SK-N-SH (cell line): Measurements from ENCODE around the gene SLC22A23. TPM values are rescaled to one million over a fixed set of nuclear protein-coding genes. Genes with fewer than 3 reads are reported as not detected.

ENCODE experiments used
- CTCF ChIA-PET: fragments of 300-600, 350-600 bp; formaldehyde crosslinking; extraction: SDS; loops from one replicate; lab custom pipeline; 2021; lab: Yijun Ruan, JAX
- POLR2A ChIA-PET: fragments of 350-600 bp; sonication (Branson Sonifier 250); formaldehyde crosslinking; extraction: SDS; loops from one replicate; lab custom pipeline; 2020; ENCODE audit warnings: antibody characterized with exemption, inconsistent platforms; lab: Yijun Ruan, JAX
- DNase-seq: peaks from one replicate; pipeline ENCODE4 v3.0.0; 2012
- H2AFZ ChIP-seq: fragments of 200-600 bp; sonication (generic); 2 replicates; pipeline ENCODE4 v1.8.1; 2016; ENCODE audit warnings: antibody characterized with exemption, mild to moderate bottlenecking, low read depth
- H3F3A ChIP-seq: fragments of 200-600 bp; sonication (generic); replicated peaks from 2 replicates; pipeline ENCODE3; 2016; ENCODE audit warnings: antibody characterized with exemption, mild to moderate bottlenecking; ENCODE audit not compliant: insufficient read depth
- H3K27ac ChIP-seq, 2 experiments: fragments of 200-500 bp in 1 of 2; fragments of 200-600 bp in 1 of 2; sonication (Bioruptor generic) in 1 of 2; sonication (generic), shearing (Covaris generic) in 1 of 2; 2 replicates each; pipeline versions ENCODE4 v1.5.1 to v1.6.1; 2014 to 2016; ENCODE audit warnings: low read depth in 2 of 2, inconsistent platforms in 1 of 2, low read length in 1 of 2, mild to moderate bottlenecking in 1 of 2, mixed read lengths in 1 of 2
- H3K27me3 ChIP-seq: fragments of 200-600 bp; sonication (generic), shearing (Covaris generic); 2 replicates; pipeline ENCODE4 v1.6.1; 2016; ENCODE audit warnings: mixed run types; ENCODE audit not compliant: insufficient read depth
- H3K36me3 ChIP-seq, 2 experiments: fragments of 200-500 bp in 1 of 2; fragments of 200-600 bp in 1 of 2; sonication (Bioruptor generic) in 1 of 2; sonication (generic) in 1 of 2; replicated peaks in 1 of 2; 2 replicates each; pipeline versions ENCODE3 to v1.5.1; 2014 to 2016; ENCODE audit warnings: low read length in 1 of 2, mild to moderate bottlenecking in 1 of 2; ENCODE audit not compliant: insufficient read depth in 2 of 2, control insufficient read depth in 1 of 2
- H3K4me1 ChIP-seq, 2 experiments: fragments of 200-500 bp in 1 of 2; fragments of 200-600 bp in 1 of 2; sonication (Bioruptor generic) in 1 of 2; sonication (generic), shearing (Covaris generic) in 1 of 2; 2 replicates each; pipeline versions ENCODE4 v1.5.1 to v1.6.1; 2014 to 2016; ENCODE audit warnings: low read depth in 1 of 2, low read length in 1 of 2, mixed run types in 1 of 2; ENCODE audit not compliant: insufficient read depth in 2 of 2, control insufficient read depth in 1 of 2
- H3K4me2 ChIP-seq: fragments of 200-600 bp; sonication (generic), shearing (Covaris generic); 2 replicates; pipeline ENCODE4 v1.6.1; 2017; ENCODE audit warnings: mixed run types
- H3K4me3 ChIP-seq, 2 experiments: fragments of 200-500 bp in 1 of 2; fragments of 200-600 bp in 1 of 2; sonication (Bioruptor generic) in 1 of 2; sonication (generic), shearing (Covaris generic) in 1 of 2; 2 replicates each; pipeline versions ENCODE4 v1.5.1 to v1.8.1; 2014 to 2016; ENCODE audit warnings: low read depth in 2 of 2, inconsistent platforms in 1 of 2, low read length in 1 of 2, mild to moderate bottlenecking in 1 of 2, mixed read lengths in 1 of 2, moderate library complexity in 1 of 2
- H3K79me2 ChIP-seq: fragments of 200-600 bp; sonication (generic); 2 replicates; pipeline ENCODE4 v1.8.1; 2017; ENCODE audit warnings: mild to moderate bottlenecking; ENCODE audit not compliant: insufficient read depth
- H3K9ac ChIP-seq: fragments of 200-600 bp; sonication (generic); 2 replicates; pipeline ENCODE4 v1.6.1; 2017; ENCODE audit warnings: mixed run types
- H3K9me2 ChIP-seq: fragments of 200-600 bp; sonication (generic); 2 replicates; pipeline ENCODE4 v1.6.1; 2017; ENCODE audit warnings: mixed run types
- H3K9me3 ChIP-seq: fragments of 200-600 bp; sonication (generic); 2 replicates; pipeline ENCODE4 v1.6.1; 2017; ENCODE audit warnings: mixed run types, mild to moderate bottlenecking, moderate library complexity
- H4K20me1 ChIP-seq: fragments of 200-600 bp; sonication (generic); 2 replicates; pipeline ENCODE4 v1.6.1; 2017; ENCODE audit warnings: mild to moderate bottlenecking, mixed run types; ENCODE audit not compliant: insufficient read depth
- CHD2 ChIP-seq: fragments of 150-350 bp; IDR thresholded peaks from 2 replicates; pipeline ENCODE4 v1.6.1; 2018; ENCODE audit warnings: low read length; ENCODE audit not compliant: partially characterized antibody
- CTCF ChIP-seq: fragments of 200-600 bp; sonication (generic); IDR thresholded peaks from 2 replicates; pipeline ENCODE4 v1.6.1; 2017; ENCODE audit warnings: antibody characterized with exemption, mild to moderate bottlenecking, moderate library complexity
- EP300 ChIP-seq, 2 experiments: IDR thresholded peaks; 2 replicates each; pipeline versions ENCODE4 v1.4.0 to v1.6.1; 2012; ENCODE audit warnings: borderline replicate concordance in 1 of 2, low read depth in 1 of 2, low read length in 1 of 2
- FOSL2 ChIP-seq: IDR thresholded peaks from 2 replicates; pipeline ENCODE4 v1.4.0; 2012; ENCODE audit warnings: low read depth, mild to moderate bottlenecking, moderate library complexity, borderline replicate concordance
- FOXJ3 ChIP-seq: sonication (generic); formaldehyde crosslinking; IDR thresholded peaks from 2 replicates; pipeline ENCODE4 v1.5.1; 2020; ENCODE audit warnings: mild to moderate bottlenecking, missing genetic modification reagents
- IRF3 ChIP-seq: fragments of 150-350 bp; IDR thresholded peaks from 2 replicates; pipeline ENCODE4 v1.6.1; 2016; ENCODE audit warnings: mild to moderate bottlenecking, low read depth, low read length
- JUND ChIP-seq: IDR thresholded peaks from 2 replicates; pipeline ENCODE4 v1.4.0; 2012
- MEF2A ChIP-seq: IDR thresholded peaks from 2 replicates; pipeline ENCODE4 v1.4.0; 2012; ENCODE audit warnings: low read depth, borderline replicate concordance
- NFIC ChIP-seq: IDR thresholded peaks from 2 replicates; pipeline ENCODE4 v1.4.0; 2012; ENCODE audit warnings: borderline replicate concordance
- TAF1 ChIP-seq: IDR thresholded peaks from 2 replicates; pipeline ENCODE4 v1.6.1; 2012; ENCODE audit warnings: low read depth, mild to moderate bottlenecking, low read length, moderate library complexity, borderline replicate concordance
- WGBS: methylation state at CpG from one replicate; pipeline ENCODE4 v1.1.6; 2017; ENCODE audit warnings: low lambda C conversion rate; 5-methylcytosine and 5-hydroxymethylcytosine counted together
- polyA plus RNA-seq, 3 experiments: library from polyadenylated mRNA; depleted of rRNA; stranded (reverse); fragments of >200 nt; gene quantifications; 2 replicates each; pipeline ENCODE4 v1.2.3, GENCODE V29; 2012

Gene SLC22A23
- polyA plus RNA-seq, 1 of the 3 experiments (the other 2 are of a cell fraction), result not detected

GRCh38 chr6:3221578-3221977, 235.3 kb downstream of the SLC22A23 start:
- Histone ChIP-seq H3K27ac (no peak overlapping the region), H3K4me3 (no peak overlapping the region), H2AFZ (no peak overlapping the region), H4K20me1 (peaks cover 10% of the 10 kb centered on the region), H3F3A (peaks cover 10% of the 10 kb centered on the region), H3K4me1 (peaks cover 0 to 7% of the 10 kb centered on the region in 2 experiments; a peak in 2 of 4 replicates), H3K9ac (no peak overlapping the region), H3K9me3 (no peaks in the 10 kb centered on the region), H3K79me2 (peaks cover 8% of the 10 kb centered on the region; the same call in 1 of the 2 replicates), H3K4me2 (no peak overlapping the region), H3K36me3 (peaks cover 0 to 15% of the 10 kb centered on the region in 2 experiments), H3K9me2 (no peaks in the 10 kb centered on the region)
- no peak for DNase-seq
- CTCF ChIA-PET, result interaction anchor here (1.3 kb wide), 1 partner anchor 50 kb away, joined by 3 read pairs; no protein-coding TSS in a partner anchor
- TF ChIP-seq NFIC (no peak), JUND (no peak), CHD2 (no peak), MEF2A (no peak), TAF1 (no peak), FOSL2 (no peak), CTCF (no peak), IRF3 (no peak), EP300 (IDR thresholded peaks at IDR 0.05; ENCODE audit: borderline replicate concordance in 1 of 2, low read depth in 1 of 2, low read length in 1 of 2) (no peak)
- TF ChIP-seq, all 33 proteins: peak for 0
- 94% methylated on average over 4 of the region's 4 CpGs for WGBS
- H3K27me3 ChIP-seq, result no peaks in the 10 kb centered on the region
- POLR2A ChIA-PET, result no interaction called here

GRCh38 chr6:3220366-3220765, 236.5 kb downstream of the SLC22A23 start:
- H3K9me2 ChIP-seq, result no peaks in the 10 kb centered on the region
- no peaks in the 10 kb centered on the region for H3K79me2 ChIP-seq
- ChIA-PET CTCF (interaction anchor here (1.1 kb wide), 1 partner anchor 11 kb away, joined by 3 read pairs; no protein-coding TSS in a partner anchor), POLR2A (no interaction called here)
- H3K4me1 ChIP-seq, result no peaks in the 10 kb centered on the region; a peak in 2 of 4 replicates
- H3F3A ChIP-seq, result peaks cover 10% of the 10 kb centered on the region
- H3K27ac ChIP-seq, result no peak overlapping the region
- no peak for TF ChIP-seq FOXJ3
- DNase-seq, result no peak
- 69% methylated on average over 2 of the region's 2 CpGs for WGBS
- no peaks in the 10 kb centered on the region for H4K20me1 ChIP-seq
- H3K36me3 ChIP-seq, result peaks cover 0 to 15% of the 10 kb centered on the region in 2 experiments
- H3K4me3 ChIP-seq, result no peak overlapping the region
- H3K9ac ChIP-seq, result no peak overlapping the region
- H3K4me2 ChIP-seq, result no peak overlapping the region
- H2AFZ ChIP-seq, result no peak overlapping the region
- no peaks in the 10 kb centered on the region for H3K27me3 ChIP-seq
- H3K9me3 ChIP-seq, result no peaks in the 10 kb centered on the region

Other genes with a start within 250 kb of the SLC22A23 start
- gene TUBB2B, start 229.4 kb downstream of the SLC22A23 start, polyA plus RNA-seq (2012; rRNA removed), result 161 and 162 TPM in 2 replicates
- 60.0 and 61.3 TPM in 2 replicates for gene PSMG4, start 198.1 kb downstream of the SLC22A23 start, polyA plus RNA-seq (2012; rRNA removed)